HG02571 (cell line): Measurements from ENCODE around the gene TMEM80.

Source experiments
- ATAC-seq: cut with Tn5 transposase; IDR thresholded peaks from one replicate; pipeline ENCODE4 v1.9.1; 2021; ENCODE audit warnings: mild to moderate bottlenecking, moderate library complexity; ENCODE audit not compliant: unreplicated experiment

Gene TMEM80

DNA sequence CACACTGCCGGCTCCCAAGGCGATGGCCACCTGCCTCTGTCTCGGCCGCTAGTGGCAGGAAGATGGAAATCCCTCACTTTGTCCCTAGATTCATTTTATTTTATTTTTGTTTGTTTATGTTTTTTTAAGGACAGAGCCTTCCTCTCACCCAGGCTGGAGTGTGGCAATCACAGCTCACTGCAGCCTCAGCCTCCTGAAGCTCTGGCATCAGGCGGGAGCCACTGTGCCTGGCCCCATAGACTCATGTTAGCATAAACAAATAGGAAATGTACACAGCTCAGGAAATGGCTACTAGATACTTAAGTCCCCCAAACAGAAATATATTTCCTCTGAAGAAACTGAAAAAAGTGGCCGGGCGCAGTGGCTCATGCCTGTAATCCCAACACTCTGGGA, 3.5 kb downstream of the TMEM80 start:
- ATAC-seq = no peak

DNA sequence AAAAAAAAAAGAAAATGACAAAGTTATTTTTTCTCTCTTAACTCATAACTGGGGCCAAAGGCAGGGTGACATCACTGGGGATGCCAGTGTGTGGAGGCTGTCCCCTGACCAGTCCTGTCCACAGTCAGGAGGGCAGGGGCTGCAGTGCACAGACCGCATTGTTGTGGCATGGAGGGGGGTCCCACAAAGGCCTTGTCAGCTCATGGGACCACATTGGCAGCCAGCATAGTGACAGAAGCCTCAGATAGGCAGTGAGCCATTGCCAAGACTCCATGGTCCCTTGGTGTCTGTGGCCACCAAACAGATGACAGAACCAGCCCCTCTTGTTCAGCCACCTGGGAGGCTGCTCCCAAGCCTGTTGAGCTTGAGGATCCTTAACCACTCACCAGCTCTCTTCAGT, 4.1 kb downstream of the TMEM80 start:
- no peak for ATAC-seq

DNA sequence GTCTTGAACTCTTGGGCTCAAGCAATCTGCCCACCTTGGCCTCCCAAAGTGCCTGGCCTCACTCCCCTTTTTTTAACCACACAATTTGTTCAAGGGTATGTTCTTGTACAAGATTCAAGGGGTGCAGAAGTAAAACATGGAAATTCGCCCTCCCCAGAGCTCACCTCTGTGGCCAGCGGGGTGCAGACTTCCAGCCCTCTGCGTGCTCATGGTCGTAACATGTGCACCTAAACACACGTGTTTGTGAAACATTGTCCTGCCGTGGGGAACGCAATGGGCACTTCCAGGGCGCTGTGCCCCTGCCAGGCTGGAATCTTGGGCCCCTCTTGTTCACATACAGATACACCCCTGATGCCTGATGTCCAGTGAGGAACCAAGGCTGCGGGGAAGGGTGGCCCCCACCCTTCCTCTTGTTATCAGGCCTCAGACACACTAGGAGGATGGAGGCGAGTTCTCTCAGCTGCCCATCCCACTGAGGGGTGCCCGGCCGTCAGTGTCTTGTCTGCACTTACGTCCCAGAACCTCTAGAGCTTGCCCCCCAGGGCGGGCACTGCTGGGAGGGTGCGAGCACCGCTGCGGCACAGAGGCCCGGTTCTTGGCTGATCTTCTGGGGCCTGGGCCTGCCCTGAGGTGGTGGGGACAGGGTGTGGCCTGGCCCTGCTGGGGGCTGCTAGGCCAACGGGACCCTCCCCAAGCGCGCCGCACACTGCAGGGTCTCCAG, 6.3 kb downstream of the TMEM80 start:
- ATAC-seq = no peak

DNA sequence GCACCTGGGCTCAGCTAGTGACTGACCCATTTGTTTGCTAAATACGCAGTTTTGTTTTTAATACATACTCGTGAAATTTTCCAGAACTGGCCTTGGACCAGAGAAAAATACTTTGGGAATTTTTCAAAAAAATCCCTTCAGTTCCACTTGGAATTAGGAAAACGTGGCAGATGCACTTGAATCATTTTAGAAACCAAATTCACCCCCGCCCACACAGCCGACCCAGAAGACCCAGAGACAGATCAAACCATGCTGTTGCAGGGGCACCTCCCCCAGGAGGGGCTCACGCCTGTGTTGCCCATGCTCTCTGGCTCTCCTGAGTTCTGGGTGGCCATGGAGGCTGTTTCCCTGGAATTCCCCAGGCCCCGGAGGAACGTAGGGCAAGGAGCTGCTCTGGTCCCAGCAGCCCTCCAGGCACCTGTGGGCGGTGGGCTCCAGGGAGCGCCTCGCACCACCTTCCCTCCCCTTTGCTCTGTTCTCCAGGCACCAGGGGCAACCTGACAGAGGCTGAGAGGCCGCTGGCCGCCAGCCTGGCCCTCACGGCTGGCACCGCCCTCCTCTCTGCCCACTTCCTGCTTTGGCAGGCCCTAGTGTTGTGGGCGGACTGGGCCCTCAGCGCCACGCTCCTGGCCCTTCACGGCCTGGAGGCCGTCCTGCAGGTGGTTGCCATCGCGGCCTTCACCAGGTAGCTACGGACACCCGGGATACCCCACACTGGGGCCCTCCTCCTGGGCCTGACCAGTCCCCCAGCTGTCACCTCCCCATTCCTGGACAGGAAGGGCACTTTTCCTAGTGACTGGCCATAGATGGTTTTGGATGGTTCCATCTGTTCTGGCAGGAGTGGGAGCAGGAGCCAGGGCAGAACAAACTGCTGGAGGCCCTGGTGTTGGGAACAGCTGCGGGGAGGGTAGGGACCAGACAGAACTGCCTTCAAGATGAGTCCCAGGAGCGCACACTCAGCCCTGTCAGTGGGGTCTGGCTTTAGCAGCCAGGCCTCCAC, 7.1 kb downstream of the TMEM80 start:
- no peak for ATAC-seq

DNA sequence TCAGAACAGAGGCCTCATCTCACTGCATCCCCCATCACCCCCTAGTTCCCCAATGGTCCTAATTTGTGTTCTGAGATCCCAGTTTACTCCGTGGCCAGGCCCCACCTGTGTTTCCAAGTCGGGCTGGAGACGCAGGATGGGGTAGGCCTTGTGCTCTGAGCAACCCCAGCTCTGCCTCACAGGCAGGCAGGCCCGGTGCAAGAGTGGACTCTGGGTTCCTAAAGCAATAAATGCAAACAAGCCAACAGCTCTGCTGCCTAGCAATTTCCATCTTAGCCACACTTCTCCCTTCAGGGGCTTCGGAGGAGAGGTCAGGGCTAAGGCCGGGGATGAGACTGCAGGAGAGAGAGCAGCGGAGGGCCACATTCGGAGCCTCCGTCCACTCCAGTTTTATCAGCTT, 7.9 kb downstream of the TMEM80 start:
- no peak for ATAC-seq

DNA sequence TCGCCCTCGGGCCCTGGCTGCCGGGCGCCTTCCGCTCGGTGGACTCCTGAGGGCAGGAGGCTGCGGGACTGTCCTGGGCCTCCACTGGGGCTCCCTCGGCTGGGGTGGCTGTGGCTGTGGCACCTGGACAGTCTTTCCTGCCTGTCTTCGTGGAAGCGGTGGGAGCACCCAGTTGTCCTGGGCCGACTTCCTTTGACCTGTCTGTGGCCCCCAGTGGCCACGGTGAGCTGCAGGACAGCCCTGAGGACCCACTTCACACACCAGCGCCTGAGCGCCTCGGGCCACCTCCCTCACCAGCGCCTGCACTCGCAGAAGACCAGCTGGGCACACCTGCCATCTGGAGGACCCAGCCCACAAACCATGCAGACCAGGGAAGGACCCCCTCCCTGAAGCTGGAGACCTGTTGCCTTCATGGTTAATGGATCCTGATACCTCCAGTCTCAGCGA, 8.6 kb downstream of the TMEM80 start:
- ATAC-seq = no peak

DNA sequence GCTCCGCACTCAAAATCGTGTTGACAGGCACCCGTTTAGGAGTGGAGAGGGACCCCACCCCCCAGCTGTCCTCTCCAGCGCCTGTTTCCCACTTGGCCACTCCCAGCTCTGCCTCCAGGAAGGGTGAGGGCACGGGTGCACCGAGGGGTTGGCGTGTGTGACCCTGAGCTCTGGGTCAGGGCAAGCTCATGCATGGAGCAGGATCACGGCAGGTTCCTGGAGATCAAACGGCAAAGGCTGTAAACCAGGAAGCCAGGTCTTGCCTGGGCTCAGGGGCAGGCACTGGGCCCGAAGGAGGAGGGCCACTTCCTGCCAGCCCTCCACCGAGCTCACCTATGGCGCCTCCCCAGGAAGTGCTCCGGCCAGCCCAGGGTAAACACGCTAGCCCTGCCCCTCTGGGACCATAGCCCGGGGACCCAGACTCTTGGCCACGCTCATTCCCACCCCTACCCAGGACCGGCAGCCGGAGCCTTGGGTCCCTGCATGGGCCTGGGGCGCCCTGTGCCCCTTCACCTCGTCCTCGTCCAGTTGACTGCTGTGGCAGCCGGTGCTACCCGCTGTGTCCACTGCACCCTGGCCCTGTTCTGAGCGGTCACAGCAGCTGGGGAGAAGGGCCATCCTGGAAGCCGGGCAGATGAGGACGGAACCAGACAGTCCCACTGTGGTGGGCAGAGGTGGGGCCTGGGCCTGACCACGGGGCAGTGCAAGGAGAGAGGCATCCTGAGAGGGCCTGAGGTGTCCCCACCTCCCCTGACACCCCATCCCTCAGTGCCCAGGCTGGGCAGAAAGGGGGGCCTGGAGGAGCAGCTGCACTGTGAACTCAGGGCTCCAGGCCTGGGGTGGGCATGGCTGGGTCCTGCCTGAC, 9.4 kb downstream of the TMEM80 start:
- no peak for ATAC-seq

DNA sequence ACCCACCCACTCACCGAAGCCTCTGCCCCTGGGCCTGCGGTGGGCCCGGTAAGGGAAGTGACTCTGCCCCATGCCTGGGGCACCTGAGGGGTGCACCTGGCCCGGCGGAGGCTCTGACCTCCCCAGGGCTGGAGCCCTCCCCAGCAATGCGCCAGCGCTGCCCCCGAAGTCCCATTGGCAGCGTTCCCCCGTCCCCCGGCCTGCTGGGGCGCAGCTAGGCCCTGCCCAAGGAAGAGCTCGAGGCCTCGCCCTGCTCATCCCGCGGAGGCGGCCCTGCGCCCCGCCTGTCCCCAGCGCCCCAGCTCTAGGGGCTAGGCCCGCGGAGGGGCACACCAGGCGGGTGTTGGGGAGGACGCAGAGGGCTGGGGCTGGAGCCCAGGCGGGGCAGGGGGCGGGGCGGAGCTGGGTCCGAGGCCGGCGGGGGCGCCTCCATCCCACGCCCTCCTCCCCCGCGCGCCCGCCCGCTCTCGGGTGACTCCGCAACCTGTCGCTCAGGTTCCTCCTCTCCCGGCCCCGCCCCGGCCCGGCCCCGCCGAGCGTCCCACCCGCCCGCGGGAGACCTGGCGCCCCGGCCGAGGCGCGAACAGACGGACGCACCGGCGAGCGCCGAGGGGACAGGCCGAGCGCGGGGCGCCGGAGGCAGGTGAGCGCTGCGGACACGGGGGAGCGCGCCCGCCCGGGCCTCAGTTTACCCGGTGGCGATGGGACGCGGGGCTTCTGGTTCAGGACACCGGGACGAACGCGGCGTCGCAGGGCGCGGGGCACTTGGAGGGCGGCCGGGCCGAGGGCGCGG, 10.2 kb downstream of the TMEM80 start, which contains the start of gene EPS8L2:
EPS8L2 (plus strand) TSS at position 586 of the 793 bp plus-strand sequence. CDS start 3,177 bp downstream, outside the sequence.
- ATAC-seq = no peak

DNA sequence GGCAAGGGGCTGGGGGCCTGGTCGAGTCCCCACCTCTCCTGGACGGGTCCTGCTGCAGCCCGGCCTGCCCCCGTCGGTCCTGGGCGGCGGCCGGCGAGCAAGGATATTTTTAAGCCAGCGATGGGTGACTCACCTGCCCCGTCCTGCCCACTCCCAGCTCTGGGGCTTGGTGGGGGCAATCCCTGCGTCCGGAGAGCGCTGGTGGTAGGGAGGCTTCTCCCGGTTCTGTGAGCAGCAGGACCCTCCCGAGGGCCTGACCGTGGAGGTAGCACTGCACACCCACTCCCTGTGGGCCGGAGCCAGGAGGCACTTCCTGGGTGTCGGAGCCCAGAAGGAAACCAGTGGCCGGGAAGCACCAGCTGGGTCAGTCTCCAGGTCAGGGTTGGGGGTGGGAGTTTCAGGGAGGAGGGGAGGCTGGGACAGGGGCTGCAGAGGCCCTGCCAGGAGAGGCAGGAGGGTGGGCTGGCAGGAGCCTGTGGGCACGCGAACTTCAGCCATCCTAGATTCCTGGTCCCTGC, 10.9 kb downstream of the TMEM80 start:
- ATAC-seq = no peak

DNA sequence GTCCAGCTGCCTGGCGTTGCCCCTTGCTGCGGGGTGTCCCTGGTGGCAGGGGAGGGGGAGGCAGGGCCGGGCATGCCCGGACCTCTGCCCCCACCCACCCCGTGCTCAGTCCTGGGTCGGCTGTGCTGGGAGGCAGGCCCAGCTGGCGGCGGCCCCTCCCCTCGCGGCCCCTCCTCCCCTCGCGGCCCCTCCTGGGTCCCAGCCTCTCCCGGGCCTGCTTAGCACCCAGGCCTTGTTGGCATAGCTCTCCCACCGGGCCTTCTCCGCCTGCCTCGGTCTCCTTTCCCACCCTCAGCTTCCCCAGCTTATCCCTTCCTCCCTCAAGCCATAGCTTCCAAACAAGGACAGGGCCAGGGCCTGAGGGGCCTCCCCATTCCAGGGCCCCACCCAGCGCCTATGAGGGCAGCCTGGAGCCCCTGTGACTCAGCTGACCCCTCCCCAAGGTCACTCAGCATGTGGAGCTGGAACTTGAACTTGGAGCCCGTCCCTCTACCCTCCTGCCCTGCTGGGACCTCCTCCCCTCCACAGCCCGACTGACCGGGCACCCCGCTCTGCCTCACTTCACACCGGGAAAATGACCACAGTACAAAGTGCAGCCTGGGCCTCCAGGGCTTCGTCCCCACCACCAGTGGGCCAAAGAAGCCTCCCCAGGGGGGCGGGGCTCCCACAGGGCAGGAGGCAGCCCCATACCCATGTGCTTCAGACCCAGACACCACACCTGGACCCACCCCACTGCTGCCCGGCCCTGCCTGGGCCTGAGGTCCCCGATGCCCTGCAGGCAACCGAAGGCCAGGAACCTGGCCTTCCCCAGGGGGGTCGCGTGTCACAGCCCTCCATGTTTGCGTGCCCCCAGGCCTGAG, 11.6 kb downstream of the TMEM80 start:
- ATAC-seq = no peak

DNA sequence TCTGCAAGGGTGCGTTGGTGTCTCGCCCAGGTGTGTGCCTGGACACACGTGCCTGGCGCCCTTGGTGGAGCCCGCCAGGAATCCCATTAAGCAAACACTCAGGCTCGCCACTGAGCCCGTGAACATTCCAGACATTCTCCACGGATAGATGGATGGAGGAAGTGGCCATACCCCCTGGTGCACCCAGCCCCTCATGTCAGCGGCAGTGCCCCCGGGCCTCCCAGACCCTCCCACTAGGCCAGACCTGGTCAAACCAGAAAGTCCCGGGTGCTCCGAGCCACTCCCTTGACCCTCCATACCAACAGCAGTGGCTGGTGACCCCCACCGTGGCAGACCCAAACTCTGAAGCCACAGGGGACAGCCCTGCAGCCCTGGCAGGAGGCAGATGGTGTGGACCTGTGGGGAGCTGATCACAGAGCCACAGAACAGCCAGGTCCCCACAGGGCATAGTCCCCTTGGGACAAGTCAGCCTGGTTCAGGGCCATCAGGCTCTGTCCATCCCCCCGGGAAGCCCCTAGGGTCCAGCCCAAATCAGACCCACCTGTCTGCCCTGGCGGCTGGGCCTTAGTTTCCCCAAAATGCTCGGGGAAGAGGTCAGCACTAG, 12.3 kb downstream of the TMEM80 start:
- no peak for ATAC-seq

DNA sequence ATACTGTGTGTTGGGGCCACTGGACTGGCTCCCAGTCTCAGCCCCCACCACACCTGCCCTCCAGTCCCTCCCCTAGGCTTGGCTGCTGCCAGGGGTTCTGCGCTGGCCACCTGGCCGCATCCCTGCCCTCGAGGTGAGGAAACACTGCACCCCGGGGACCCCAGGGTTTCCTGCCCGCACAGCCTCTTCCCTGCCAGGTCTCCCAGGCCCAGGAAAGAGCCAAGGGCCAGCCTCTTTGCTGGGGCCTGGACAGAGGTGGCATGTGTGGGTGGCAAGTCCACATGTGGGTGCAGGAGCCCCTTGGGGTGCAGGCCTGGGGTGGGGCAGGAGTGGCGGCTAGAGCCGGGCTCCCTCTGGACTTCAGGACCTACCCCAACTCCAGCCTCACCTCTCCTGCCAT, 12.9 kb downstream of the TMEM80 start:
- no peak for ATAC-seq

DNA sequence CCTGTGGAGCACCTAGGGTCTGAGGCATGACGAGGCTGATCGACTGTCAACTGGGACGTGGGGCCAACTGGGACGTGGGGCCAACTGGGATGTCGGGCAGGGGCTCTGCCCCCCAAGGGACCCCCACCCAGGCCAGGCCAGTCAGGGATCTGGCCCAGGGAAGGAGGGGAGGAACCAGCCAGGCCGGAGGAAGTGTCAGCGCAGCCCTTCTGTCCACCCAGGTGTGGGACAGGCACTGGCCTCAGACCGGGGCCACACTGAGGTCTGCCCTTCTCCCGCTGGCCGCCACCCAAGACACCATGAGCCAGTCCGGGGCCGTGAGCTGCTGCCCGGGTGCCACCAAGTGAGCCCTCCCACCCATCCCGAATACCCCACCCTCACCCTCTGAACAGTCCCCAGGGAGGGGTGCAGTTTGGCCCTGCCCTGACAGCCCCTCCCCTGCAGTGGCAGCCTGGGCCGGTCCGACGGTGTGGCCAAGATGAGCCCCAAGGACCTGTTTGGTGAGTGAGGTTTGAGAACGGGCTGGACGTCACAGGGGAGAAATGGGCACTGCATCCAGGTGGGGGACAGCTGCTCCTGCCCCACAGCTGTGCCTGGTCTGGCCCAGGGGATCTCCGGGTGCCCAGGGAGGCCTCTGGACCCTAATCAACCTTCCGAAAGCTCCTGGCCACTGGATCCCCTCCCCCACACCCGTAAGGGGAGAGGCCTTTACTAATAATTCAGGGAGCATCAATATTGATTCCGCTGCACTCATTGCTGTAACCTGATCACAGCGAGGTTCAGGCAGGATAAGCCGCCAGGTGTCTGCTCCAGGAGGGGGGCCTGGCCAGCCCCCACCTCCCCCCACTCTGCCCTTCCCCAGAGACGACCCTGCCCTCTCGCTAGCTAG, 13.7 kb downstream of the TMEM80 start:
- no peak for ATAC-seq

DNA sequence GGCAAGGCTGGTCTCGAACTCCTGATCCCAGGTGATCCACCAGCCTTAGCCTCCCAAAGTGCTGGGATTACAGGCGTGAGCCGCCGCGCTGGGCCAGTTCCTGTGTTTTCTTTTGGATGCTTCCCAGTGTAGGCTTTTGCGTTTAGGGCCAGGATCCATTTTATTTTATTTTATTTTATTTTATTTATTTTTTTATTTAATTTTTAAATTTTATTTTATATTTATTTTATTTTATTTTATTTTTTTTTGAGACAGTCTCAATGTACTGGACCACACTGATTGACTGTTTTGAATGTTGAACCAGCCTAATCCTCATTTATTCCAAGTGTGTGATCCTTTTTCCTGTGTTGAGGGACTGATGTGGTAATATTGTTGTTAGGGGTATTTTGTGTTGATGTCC, 18.8 kb downstream of the TMEM80 start:
- ATAC-seq = no peak

DNA sequence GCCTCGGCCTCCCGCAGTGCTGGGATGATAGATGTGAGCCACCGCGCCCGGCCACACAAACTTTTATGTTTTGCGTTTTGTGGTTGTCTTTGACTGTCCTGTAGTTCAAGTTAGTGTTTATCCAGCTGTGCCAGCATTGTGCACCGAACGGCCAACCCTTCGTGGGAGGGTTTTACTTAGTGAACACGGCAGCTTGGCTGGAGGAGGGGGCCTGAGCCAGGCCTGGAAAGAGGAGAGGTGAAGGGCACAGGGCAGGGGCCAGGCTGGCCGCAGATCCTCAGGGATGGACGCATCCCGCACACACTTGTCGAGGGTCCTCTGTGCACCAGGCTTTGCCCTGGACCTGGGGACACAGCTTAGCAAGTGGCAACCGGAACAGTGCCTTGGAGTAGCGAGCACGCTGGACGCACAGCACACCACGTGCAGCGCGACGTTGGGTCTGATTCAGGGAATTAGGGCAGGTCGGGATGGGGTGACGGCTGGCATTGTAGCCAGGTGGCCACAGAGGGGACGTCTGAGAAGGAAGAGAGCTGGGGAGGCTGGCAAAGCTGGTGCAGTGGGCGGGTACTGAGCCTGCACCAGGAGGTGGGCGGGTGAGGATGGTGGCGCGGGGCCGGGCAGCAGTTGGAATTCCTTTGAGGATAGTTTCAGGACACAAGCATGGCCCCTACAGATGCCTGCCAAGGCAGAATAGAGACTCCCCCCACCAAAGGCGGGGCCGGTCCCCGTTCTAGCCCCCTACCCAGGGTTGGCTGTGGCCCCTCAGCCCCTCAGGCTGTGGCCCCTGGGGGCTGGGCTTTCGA, 23.8 kb downstream of the TMEM80 start:
- ATAC-seq = no peak

DNA sequence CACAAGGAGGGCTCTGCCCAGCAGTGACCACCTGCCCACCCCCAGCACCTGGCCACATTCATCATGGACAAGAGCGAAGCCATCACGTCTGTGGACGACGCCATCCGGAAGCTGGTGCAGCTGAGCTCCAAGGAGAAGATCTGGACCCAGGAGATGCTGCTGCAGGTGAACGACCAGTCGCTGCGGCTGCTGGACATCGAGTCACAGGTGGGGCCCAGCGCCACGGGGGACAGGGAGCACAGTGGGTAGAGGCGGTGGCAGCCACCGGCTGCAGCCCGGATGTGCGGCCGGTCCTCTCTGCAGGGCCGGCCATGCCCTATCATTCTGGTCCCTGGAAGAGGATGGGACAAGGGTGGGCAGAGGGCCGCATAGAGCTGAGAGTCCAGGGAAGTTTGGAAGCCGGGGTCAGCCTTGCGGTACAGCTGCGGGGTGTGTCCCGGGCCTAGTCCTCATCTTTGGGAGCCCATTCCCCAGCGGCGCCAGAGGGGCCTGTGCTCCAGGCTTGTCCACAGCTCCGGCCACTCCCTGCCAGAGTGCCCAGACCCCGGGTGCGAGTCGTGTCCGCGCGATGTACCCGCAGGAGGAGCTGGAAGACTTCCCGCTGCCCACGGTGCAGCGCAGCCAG, 24.5 kb downstream of the TMEM80 start:
- ATAC-seq = no peak
